NK-92 (cell line): ENCODE measurements around the gene VAMP5.
"Not testable (repeated sequence)": the region's sequence is repeated elsewhere in the genome, so short reads cannot be mapped to it uniquely, and the experiment has no call there.

Experiments
- DNase-seq: peaks from one replicate; lab custom pipeline; 2025; ENCODE audit not compliant: unreplicated experiment; lab: John Stamatoyannopoulos, UW

Gene VAMP5

DNA sequence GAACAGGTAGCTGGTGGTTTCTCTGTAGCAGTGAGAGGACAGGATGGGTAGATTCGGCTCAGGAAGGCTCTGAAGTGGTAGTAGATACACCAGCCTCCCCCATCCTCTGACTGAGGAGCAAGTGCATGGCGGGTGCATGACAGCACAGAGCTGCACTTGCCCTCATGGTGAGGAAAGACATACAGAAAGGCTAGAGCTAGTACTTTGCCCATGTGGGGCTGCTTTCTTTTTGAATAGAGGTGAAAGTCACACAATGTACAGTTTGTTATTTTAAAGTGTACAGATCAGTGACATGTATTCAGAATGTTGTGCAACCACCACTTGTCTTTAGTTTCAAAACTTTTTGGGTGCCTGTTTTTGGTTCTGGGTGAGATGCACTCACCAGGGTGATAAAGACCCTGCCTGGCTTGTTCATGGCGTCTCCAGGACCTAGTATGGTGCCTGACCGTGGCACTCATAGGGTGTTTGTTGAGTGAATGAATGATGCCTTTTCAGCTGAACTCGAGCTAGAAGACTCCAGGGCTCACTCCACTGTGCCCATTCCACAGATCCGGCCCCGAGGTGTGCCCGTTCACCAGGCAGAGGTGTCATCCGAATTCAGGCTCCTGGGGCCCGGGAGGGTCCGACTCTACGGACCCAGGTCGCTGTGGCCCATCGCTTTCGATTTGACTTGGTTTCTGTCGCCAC is 421 bp upstream of the VAMP5 start:
- DNase-seq: no peak

DNA sequence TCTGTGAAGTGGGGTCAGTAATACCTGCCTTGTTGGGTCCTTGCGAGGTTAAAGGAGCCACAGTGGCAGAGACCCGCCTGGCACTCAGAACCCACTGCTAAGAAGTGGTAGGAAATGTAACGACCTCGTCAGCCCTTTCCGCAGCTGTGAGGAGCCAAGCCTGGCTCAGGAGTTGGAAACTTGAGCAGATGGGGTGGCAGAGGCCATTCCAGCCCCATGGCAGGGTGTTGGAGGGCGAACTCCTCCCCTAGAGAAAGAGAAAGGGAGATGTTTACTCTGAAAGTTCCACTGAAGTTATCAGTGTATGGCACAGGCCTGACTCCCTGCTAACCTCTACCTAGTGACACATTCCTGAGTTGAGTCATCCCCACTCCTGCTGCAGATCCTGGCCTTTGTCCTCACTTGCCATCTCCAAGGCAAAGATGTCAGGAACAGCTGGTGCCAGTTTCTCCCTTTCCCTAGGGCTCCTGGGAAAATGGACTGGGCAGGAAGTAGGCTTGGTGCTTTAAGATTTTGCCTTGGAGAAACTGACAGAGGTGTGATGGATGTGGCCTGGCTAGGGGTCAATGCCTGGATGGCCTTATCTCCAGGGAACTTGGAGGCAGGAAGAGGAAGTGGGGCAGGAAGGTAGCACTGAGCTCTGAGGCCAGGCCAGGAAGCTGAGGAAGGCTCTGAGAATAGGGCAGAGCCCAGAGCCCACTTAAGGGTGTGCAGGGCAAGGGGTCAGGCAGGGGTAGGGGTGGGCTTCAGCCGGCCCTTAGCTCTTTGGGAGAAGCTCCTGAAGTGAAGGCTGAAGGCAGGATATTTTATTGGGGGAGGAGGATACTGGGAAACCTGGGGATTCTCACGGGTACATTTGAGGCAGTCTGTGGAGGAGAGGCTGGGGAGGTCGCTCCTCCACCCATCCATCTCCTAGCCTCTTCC is 888 bp downstream of the VAMP5 start:
- no peak for DNase-seq

- no peak for DNase-seq
Observed at GRCh38 chr2:85585781-85586105, 1.5 kb downstream of the VAMP5 start.

GRCh38 chr2:85588236-85588635 is 4.0 kb downstream of the VAMP5 start:
- DNase-seq: no peak

- DNase-seq: no peak
Observed at GRCh38 chr2:85588645-85589044, 4.4 kb downstream of the VAMP5 start.

GRCh38 chr2:85589181-85589580 is 5.0 kb downstream of the VAMP5 start:
- no peak for DNase-seq

- no peak for DNase-seq
Observed at GRCh38 chr2:85589982-85590791, 6.0 kb downstream of the VAMP5 start.

DNA sequence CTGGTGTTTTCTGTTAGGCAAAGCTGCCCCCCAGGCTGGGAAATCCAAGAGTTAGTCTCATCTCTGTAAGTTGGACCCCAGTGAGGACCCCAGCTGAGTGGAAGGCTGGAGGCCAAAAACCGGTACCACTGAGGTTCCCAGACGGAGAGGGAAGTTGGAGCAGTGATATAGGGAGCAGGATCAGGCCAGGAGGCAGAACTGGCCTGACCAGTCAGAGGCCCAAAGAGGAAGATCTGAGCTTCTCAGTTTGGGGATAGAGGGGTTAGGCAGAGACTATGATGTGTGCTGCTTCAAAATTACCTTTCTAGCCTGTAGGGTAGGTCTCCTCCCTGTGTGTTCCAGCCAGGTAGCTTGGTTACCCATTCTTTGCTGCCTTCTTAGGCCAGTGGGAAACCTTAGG is 6.7 kb downstream of the VAMP5 start:
- DNase-seq: no peak

- no peak for DNase-seq
Observed at GRCh38 chr2:85591563-85591962, 7.3 kb downstream of the VAMP5 start.

GRCh38 chr2:85592299-85592698 is 8.1 kb downstream of the VAMP5 start:
- not testable (repeated sequence) for DNase-seq

GRCh38 chr2:85593023-85593422 is 8.8 kb downstream of the VAMP5 start:
- DNase-seq: no peak

DNA sequence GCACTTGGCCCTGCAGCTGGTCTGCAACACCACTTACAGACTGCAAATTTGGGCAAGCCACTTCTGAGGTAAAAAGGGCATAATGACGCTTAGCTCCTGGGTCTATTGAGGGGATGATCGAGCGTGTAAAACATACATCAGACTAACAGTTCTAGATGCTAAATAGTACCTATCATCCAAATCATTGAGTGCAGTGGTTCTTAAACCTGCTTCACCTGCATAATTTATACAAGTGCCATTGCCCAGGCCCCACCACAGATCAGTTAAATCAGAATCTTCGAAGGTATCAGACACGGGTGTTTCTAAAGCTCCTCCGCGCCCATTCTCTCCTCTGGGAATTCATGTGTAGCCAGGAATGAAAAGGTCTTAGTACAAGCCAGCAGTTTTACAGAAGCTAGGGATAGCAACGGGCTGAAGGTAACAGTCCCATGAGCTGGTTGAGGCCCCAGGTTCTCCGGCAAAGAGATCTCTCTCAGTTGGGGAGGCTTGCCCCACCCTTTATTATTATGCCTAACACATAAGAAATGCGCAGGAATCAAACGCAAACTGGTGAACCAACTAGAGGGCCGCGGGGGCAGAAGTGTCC is 10.6 kb downstream of the VAMP5 start:
- no peak for DNase-seq

DNA sequence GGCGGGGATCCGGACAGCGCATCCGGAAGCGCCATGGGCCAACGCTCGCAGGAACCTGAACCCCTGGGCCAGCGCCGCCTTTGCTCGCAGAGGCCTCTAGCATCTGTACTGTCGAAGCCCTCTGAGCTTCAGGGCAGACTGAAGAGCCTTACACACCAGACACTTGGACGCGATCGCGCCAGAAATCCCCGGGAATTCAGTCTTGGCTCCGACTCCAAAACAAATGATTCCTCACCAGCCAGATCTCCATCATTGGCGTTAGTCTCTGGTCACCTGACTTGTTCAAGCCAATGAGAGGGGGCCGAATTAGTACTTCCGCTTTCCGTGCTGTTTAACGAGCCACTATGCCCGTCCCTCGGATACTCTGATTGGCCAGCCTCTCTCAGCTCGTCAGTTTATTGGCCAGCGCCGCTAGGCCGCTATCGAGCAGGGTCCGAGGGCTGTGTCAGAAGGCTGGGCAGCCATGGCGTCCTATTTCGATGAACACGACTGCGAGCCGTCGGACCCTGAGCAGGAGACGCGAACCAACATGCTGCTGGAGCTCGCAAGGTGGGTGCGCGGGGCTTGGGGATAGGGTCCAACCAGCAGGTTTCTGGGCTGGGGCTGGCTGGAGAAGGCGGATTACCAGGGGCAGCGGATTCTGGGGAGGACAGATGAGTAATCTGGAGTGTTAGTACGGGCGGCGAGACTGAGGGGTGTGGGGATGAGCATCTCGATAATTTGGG is 11.2 kb downstream of the VAMP5 start, which contains the start of gene RNF181:
TSS of gene RNF181 (plus strand) at position 445 of the 725 bp plus-strand sequence. CDS start at position 464, 19 bp downstream.
- DNase-seq: peak; percentile 65

DNA sequence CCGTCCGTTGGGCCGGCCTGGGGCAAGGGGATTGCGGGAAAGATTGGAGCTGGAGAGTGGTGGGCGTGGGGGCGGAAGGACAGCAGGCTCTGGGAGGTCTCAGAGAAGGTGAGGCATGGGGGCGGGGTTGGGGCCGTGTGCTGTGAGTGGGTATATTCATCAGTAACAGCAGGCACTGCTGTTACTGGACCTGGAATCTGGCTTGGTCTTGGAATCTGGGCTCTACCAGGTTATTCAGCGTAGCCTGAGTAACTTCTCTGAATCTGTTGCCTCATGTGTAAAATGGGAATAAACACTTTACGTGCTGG is 11.7 kb downstream of the VAMP5 start:
- DNase-seq: no peak

DNA sequence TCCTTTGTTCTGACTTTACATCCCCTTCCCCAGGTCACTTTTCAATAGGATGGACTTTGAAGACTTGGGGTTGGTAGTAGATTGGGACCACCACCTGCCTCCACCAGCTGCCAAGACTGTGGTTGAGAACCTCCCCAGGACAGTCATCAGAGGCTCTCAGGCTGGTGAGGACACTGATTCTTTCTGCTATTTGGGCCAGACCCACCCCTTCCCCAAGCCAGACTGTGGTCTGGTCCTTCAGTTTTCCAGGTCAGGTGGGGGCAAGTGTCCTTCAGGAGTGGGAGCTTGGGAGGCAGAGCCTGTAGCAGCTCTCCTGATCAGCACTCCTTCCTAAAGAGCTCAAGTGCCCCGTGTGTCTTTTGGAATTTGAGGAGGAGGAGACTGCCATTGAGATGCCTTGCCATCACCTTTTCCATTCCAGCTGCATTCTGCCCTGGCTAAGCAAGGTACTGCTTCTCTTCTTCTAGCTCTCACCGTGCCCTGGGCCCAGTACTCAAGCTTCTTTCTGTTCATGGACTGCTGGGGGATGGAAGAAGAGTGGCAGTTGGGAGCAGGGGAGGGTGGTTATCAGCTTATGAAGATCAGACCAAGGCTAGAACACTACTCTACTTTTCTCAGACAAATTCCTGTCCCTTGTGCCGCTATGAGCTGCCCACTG is 12.4 kb downstream of the VAMP5 start:
- DNase-seq: no peak

DNA sequence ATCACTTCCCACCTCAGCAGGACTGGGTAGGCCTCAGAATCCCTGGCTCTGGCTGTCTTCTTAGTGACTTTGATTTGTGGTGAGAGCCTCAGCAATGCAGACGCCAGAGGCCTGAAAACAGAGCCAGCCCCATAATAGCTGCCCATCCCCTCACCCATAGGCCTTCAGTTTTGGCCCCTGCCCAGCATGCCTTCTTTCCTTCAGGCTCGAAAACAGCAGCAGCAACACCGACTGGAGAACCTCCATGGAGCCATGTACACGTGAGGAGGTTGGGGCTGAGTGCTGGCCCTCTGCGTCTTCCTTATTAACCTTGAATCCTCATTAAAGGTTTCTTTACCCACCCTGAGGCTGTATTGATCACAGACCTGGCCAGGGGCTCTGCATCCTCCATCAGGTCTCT is 13.0 kb downstream of the VAMP5 start:
- DNase-seq: no peak

DNA sequence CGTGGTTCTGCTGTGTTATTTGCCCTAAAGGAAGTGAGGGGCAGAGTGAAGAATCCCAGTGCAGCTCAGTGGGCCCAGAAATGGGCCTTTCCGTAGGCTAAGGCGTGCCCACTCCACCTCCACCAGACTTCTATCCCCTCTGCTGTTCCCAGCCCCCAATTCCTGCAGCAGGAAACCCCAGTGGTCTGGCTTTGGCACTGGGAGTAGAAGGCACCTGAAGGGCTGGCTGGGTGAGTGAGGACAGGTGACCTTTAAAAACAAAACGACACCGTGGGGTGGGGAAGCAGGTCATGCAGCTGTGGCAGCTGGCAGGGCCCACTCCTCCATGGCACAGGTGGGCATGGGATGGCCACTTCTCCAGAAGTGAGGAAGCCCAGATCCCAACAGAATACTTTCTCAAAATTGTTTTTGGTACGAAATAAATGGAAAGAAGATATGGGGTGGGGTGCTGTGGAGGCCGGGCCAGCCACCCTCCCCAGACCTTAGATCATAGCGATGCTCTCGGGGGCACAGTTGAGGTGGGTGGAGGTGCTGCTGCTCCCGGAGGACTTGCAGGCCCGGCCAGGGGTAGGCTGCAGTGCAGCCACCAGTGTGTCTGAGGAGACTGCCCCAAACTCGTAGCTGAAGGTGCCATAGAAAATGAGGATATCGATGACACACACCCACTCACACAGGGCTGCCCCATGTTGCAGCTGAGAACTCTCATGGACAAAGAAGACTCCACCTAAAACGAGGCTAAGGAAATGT is 14.5 kb downstream of the VAMP5 start:
- DNase-seq: no peak

- DNase-seq: no peak
Observed at GRCh38 chr2:85599468-85600234, 15.4 kb downstream of the VAMP5 start.

DNA sequence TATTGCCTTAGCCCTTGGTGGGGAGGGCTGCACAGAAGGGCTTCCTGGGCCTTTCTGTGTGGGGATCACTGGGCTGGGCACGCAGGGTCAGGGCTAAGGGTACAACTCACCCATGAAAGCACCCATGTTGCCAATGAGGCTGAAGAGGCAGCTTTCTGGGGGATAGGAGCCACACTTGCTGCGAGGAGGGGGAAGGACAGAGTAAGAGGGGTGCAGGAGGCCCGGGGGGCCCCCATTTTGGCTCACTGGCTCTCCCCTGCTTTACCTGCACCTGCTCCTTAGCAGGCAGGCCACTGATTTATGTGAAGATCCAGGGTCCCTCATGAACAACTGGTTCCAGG is 16.0 kb downstream of the VAMP5 start:
- no peak for DNase-seq
